Right lobe of liver (tissue), 6 donors: ENCODE results near the gene CDH4. TPM values are rescaled to one million over a fixed set of nuclear protein-coding genes. Genes with fewer than 3 reads are reported as not detected.

Source experiments
- ATAC-seq, 4 donors: fragments of 200-7000 bp; cut with Tn5 transposase; one replicate each; pipeline ENCODE4 v1.9.1; 2020; ENCODE audit warnings: mild to moderate bottlenecking in 4 of 4, moderate library complexity in 4 of 4
- DNase-seq, 3 donors: peaks; one replicate each; pipeline ENCODE4 v3.0.0-alpha.2; 2020
- H3K27ac ChIP-seq, 3 donors: fragments of 200-600 bp; one replicate each; pipeline ENCODE4 v1.8.0; 2022
- H3K27me3 ChIP-seq, 2 donors: fragments of 200-600 bp; one replicate each; pipeline ENCODE4 v1.8.0; 2022
- H3K36me3 ChIP-seq, 4 donors: fragments of 200-600 bp; sonication (generic) in 1 of 4; one replicate each; pipeline versions ENCODE4 v1.5.1 to v1.8.0; 2017 to 2022; ENCODE audit warnings: control low read depth in 1 of 4
- H3K4me1 ChIP-seq, 4 donors: fragments of 200-600 bp; sonication (generic) in 1 of 4; one replicate each; pipeline versions ENCODE4 v1.5.1 to v1.8.0; 2017 to 2022; ENCODE audit warnings: control low read depth in 1 of 4
- H3K4me3 ChIP-seq, 3 donors: fragments of 200-600 bp; one replicate each; pipeline ENCODE4 v1.8.0; 2022
- H3K9me3 ChIP-seq, 4 donors: fragments of 200-600 bp; sonication (generic) in 1 of 4; one replicate each; pipeline versions ENCODE4 v1.5.1 to v1.8.0; 2017 to 2022; ENCODE audit warnings: control low read depth in 1 of 4
- POLR2A ChIP-seq: fragments of 450-650 bp; IDR thresholded peaks from one replicate; pipeline ENCODE4 v1.6.1; 2017; ENCODE audit warnings: antibody characterized with exemption, mild to moderate bottlenecking
- WGBS: methylation state at CpG from one replicate; pipeline ENCODE4 v1.1.6; 2018; ENCODE audit warnings: low coverage, low lambda C conversion rate; ENCODE audit not compliant: insufficient coverage; ENCODE audit errors: missing lambda C conversion rate; 5-methylcytosine and 5-hydroxymethylcytosine counted together
- intact Hi-C, 2 donors: fragments of 100-400 bp; cut with DNase I; formaldehyde crosslinking; loops; one replicate each; pipeline versions ENCODE4 v1.11.2 to v1.14.1; 2022
- total RNA-seq, 6 experiments: library from RNA; depleted of rRNA in 2 of 6; stranded (reverse); fragments of >200 nt in 2 of 6; fragmentation: NEBNext Ultra II Directional in 3 of 6; extraction: Animal tissue kit (Norgen Biotek cat#: 25700) in 3 of 6; gene quantifications; one replicate each; pipeline versions ENCODE4 v1.1.0 to v1.2.4, GENCODE V29; 2016 to 2023
- TF ChIP-seq, protein P1 (sequence below), 4 donors: fragments of 200-600 bp in 3 of 4; fragments of 450-650 bp in 1 of 4; IDR thresholded peaks; one replicate each; pipeline versions ENCODE4 v1.5.1 to v1.8.0; 2016 to 2022; ENCODE audit warnings: antibody characterized with exemption in 4 of 4, mild to moderate bottlenecking in 2 of 4
- donor health status: DM: no; HTN: yes; CAD: no.
- donor health status: DM: no; HTN: no; CAD: no.
- donor health status: DM: no; HTN: no; CAD: no.
- donor health status: DM: no; HTN: yes; CAD: no.
- donor health status: DM: no; HTN: yes; CAD: no.

Gene CDH4
- total RNA-seq, 6 experiments from 2014 or later: 0.02 to 0.14 (median 0.09) TPM; not detected in 3

DNA sequence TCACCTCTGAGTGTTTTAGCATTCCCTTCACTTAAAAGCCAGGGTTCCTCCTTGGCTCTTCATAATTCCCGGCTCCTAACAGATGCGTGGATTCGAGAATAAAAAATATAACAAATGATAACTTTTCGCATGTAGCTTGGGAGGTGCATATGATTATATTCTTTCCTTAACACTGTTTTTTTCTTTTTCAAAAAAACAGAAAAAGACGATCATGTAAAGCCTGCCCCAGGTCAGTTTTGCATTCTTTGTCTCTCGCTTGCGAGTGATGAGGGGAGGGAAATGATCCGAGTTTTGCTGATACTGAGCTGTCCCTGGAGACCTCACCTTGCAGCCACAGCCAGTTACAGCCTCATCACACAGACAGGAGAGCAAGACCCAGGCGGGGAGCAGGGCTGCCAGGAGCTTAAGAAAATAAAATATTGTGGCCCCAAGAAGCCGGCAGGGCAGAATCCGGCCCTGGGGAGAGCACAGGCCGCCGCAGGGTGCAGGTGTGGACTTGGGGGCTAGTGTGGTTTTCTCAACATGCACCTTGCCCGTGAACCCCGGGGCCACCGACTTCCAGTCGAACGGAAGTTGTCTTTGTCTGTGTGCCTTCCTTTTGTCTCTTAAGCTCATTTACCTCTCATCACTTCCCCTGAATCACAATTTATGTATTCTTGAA is 511.8 kb downstream of the CDH4 start:
- Histone ChIP-seq H3K27ac (no peak overlapping the region), H3K27me3 (no peaks in the 10 kb centered on the region), H3K4me1 (no peaks in the 10 kb centered on the region), H3K9me3 (no peaks in the 10 kb centered on the region), H3K36me3 (no peaks in the 10 kb centered on the region), H3K4me3 (no peak overlapping the region)
- intact Hi-C loops: no loop called here
- WGBS: 56% methylated on average over 9 of the region's 18 CpGs
- ATAC-seq (no peak), DNase-seq (no peak)
- TF ChIP-seq, protein P1, sequence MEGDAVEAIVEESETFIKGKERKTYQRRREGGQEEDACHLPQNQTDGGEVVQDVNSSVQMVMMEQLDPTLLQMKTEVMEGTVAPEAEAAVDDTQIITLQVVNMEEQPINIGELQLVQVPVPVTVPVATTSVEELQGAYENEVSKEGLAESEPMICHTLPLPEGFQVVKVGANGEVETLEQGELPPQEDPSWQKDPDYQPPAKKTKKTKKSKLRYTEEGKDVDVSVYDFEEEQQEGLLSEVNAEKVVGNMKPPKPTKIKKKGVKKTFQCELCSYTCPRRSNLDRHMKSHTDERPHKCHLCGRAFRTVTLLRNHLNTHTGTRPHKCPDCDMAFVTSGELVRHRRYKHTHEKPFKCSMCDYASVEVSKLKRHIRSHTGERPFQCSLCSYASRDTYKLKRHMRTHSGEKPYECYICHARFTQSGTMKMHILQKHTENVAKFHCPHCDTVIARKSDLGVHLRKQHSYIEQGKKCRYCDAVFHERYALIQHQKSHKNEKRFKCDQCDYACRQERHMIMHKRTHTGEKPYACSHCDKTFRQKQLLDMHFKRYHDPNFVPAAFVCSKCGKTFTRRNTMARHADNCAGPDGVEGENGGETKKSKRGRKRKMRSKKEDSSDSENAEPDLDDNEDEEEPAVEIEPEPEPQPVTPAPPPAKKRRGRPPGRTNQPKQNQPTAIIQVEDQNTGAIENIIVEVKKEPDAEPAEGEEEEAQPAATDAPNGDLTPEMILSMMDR (IDR thresholded peaks at IDR 0.05): no peak
- TF ChIP-seq POLR2A: no peak

DNA sequence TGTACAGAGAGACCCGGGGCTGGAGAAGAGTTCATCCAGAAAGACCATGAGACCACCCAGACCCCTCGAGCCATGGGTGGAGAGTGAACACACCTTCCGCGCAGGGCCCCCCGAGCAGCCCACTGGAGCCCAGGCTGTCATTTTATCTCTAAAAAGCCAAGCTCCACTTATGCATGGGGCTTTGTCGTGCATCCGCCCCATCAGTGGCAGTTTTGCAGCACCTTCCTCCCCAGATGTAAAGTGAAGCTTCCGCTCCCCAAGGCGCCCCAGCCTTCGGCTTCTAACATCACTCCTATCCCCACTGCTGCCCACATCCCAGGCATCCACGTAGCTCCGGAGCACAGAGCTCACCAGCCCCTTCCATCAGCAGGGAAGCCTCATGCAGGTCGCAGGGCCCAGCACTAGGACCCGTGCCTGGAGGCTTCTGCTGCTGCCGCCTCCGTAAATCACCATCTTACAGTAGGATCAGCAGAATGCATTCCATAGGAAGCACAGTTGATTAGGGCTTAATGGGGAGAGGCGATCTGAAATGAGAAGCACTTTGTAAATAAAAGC is 512.5 kb downstream of the CDH4 start:
- Histone ChIP-seq H3K36me3 (no peaks in the 10 kb centered on the region), H3K4me3 (no peak overlapping the region), H3K4me1 (no peaks in the 10 kb centered on the region), H3K27me3 (no peaks in the 10 kb centered on the region), H3K27ac (no peak overlapping the region), H3K9me3 (no peaks in the 10 kb centered on the region)
- 39% methylated on average over 9 of the region's 17 CpGs for WGBS
- DNase-seq: no peak
- no peak for ATAC-seq
- TF ChIP-seq POLR2A: no peak
- TF ChIP-seq, protein P1 (IDR thresholded peaks at IDR 0.05): no peak
- intact Hi-C loops: no loop called here

DNA sequence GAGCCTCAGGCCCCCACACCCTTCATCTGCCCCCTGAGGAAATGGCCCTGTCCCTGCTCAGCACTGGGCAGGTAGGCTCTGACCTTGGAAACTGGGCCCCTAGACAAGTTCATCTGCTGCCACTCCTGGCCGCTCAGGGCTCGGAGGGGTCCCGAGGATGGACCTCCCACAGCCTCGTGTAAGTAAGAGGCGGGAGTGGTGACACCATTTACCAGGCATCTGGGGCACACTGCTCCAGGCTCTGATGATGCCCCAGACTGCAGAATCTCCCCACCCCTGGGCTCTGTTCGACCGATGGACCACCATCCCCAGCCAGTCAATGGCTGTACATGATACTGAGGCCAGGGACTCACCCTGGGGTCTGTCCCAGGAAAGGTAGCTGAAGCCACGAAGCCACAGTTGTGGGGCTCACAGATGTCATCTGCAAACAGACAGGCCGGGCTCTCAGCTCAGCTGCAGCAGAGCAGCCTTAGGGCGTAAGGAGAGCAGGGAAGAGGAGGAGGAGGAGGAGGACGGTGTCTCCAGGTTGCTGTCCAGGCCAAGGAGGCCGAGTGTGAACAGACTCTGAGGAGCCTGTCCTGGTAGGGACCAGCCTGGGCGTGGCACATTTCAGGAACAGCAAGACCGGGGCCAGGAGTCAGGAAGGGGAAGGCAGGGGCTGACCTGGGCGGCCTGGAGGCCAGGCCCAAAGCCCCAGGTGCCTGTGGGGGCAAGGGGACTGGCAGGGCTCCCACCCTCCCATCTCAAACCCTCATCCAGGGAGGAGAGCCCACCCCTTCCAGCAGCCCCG is 513.2 kb downstream of the CDH4 start:
- DNase-seq: peak in 1 of 3 donors; percentile 39
- 60% methylated on average over 6 of the region's 16 CpGs for WGBS
- Histone ChIP-seq H3K27me3 (no peaks in the 10 kb centered on the region), H3K36me3 (no peaks in the 10 kb centered on the region), H3K4me1 (no peaks in the 10 kb centered on the region), H3K4me3 (no peak overlapping the region), H3K27ac (no peak overlapping the region), H3K9me3 (no peaks in the 10 kb centered on the region)
- TF ChIP-seq POLR2A: no peak
- TF ChIP-seq, protein P1 (IDR thresholded peaks at IDR 0.05): no peak
- intact Hi-C loops: no loop called here
- ATAC-seq: no peak

DNA sequence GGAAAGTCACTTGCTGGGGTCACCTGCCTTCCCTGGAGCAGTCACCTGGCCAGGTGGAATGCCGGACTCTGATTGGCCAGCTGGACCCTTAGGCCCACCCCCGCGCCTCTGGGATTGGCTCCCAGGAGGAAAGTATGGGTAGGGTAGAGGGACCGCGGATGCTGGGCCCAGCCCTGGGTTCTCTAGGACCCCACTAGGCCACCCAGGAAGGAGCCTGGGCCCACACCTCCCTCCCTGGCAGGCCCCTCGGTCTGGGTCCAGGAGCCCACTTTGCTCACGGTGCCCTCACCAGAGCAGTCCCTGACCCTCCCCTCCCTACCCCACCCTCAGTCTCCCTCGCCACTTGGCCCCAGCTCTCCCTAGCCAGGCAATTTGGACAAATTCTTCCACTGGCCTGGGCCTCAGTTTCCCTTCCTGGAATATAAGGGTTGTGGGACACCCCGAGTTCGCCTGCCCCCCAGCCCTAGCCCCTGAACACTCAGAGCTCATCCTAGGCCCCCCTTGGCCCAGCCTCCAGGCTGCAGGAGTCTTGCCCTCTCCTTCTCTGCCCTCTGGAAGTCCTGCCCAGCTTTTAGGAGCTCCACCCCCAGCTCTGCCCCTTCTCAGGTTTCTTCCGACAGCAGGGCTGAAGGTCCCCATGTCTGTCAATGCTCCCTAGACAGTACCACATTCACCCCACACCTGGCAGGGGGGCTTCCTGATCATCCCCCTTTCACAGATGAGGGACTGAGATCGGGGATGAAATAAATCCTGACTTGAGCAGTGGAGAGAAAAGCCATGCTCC is 514.0 kb downstream of the CDH4 start:
- TF ChIP-seq POLR2A: no peak
- TF ChIP-seq, protein P1 (IDR thresholded peaks at IDR 0.05): no peak

More for the DNA sequence above, 514.0 kb downstream of the CDH4 start:
- ATAC-seq: peak in 1 of 4 donors; percentile 18
- no peaks in the 10 kb centered on the region for H3K9me3 ChIP-seq
- intact Hi-C loops: no loop called here
- H3K27ac ChIP-seq: no peak overlapping the region
- peak in 1 of 3 donors; percentile 39 for DNase-seq
- H3K4me1 ChIP-seq: no peaks in the 10 kb centered on the region
- no peaks in the 10 kb centered on the region for H3K27me3 ChIP-seq
- H3K36me3 ChIP-seq: no peaks in the 10 kb centered on the region
- H3K4me3 ChIP-seq: no peak overlapping the region
- 55% methylated on average over 3 of the region's 12 CpGs for WGBS
